ENCODE data around the gene MAD1L1.

DNA sequence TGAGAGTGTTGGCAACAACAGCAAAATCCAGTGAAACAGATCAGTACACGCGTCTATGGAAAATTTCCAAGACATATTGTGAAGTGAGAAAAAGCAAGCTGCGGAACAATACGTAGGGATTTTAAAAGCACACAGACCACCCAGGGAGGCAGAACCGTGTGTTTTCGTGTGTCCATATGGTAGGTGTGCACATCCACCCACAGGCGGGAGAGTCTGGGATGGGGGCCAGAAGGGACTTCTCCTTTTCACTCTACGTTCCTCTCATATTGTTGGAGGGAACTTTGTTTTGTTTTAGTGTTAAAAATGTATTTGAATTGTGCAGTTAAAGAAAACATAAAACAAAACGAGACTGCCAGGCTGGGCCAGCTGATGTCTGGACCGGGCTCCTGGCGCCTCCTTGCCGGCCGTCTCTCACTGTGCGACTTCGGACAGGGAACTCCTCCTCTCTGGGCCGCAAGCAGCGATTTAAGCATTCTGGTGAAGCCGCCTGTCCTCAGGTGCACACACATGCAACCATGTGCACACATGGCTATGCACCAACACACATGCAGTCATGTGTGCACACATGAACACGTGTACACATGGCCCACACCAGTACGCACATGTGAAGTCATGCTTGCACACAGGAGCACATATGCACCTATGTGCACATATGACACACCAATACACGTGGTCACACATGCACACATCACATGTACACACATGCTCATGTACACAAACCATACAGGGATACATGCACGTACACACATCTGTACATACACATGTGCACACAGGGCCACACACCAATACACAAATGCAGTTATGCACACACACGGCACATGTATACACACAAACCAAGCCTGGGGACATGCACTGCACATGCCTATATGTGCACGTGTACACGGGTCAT is 421.5 kb downstream of the MAD1L1 start:
- TF ChIP-seq POLR2A (IDR thresholded peaks at IDR 0.05) (no peak), POLR2AphosphoS5 (IDR thresholded peaks at IDR 0.05) (no peak), EP300 (IDR thresholded peaks at IDR 0.05) (no peak)
- TF ChIP-seq, protein P1, sequence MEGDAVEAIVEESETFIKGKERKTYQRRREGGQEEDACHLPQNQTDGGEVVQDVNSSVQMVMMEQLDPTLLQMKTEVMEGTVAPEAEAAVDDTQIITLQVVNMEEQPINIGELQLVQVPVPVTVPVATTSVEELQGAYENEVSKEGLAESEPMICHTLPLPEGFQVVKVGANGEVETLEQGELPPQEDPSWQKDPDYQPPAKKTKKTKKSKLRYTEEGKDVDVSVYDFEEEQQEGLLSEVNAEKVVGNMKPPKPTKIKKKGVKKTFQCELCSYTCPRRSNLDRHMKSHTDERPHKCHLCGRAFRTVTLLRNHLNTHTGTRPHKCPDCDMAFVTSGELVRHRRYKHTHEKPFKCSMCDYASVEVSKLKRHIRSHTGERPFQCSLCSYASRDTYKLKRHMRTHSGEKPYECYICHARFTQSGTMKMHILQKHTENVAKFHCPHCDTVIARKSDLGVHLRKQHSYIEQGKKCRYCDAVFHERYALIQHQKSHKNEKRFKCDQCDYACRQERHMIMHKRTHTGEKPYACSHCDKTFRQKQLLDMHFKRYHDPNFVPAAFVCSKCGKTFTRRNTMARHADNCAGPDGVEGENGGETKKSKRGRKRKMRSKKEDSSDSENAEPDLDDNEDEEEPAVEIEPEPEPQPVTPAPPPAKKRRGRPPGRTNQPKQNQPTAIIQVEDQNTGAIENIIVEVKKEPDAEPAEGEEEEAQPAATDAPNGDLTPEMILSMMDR (IDR thresholded peaks at IDR 0.05) = no peak
